Islet of Langerhans (tissue), 1 donor: ENCODE measurements around the gene ALOX5AP.
A peak's percentile ranks its signal among the peaks of the same experiment; 100 is the strongest.

Experiments used
- FAIRE-seq: peaks from one replicate; lab custom pipeline; 2011; peaks lifted over from hg19 to GRCh38; lab: Jason Lieb, UNC

ALOX5AP gene

GRCh38 chr13:30797847-30798535, 62.6 kb downstream of the ALOX5AP start:
- no peak for FAIRE-seq

- FAIRE-seq = no peak
Measured at GRCh38 chr13:30798776-30799355, 63.5 kb downstream of the ALOX5AP start.

GRCh38 chr13:30799356-30799824, 64.0 kb downstream of the ALOX5AP start:
- FAIRE-seq = no peak

GRCh38 chr13:30800107-30800506, 64.8 kb downstream of the ALOX5AP start:
- no peak for FAIRE-seq

- no peak for FAIRE-seq
Measured at GRCh38 chr13:30802501-30802900, 67.2 kb downstream of the ALOX5AP start.

- peak; percentile 30 for FAIRE-seq
Measured at GRCh38 chr13:30802953-30803478, 67.7 kb downstream of the ALOX5AP start.

GRCh38 chr13:30803749-30804148, 68.4 kb downstream of the ALOX5AP start:
- no peak for FAIRE-seq

- FAIRE-seq = no peak
Measured at GRCh38 chr13:30804474-30804873, 69.1 kb downstream of the ALOX5AP start.

GRCh38 chr13:30805132-30805537, 69.8 kb downstream of the ALOX5AP start:
- no peak for FAIRE-seq

- FAIRE-seq = no peak
Measured at GRCh38 chr13:30805603-30806011, 70.3 kb downstream of the ALOX5AP start.

GRCh38 chr13:30806784-30807183, 71.4 kb downstream of the ALOX5AP start:
- no peak for FAIRE-seq

GRCh38 chr13:30807392-30807791, 72.0 kb downstream of the ALOX5AP start:
- FAIRE-seq = no peak

GRCh38 chr13:30808600-30808999, 73.3 kb downstream of the ALOX5AP start:
- FAIRE-seq = no peak

GRCh38 chr13:30809787-30810186, 74.4 kb downstream of the ALOX5AP start:
- FAIRE-seq = no peak

- no peak for FAIRE-seq
Measured at GRCh38 chr13:30810261-30810701, 74.9 kb downstream of the ALOX5AP start.

GRCh38 chr13:30810801-30811200, 75.5 kb downstream of the ALOX5AP start:
- FAIRE-seq = no peak
